Measurements from ENCODE around the gene AHSG.
"Not testable (repeated sequence)": the region's sequence is repeated elsewhere in the genome, so short reads cannot be mapped to it uniquely, and the experiment has no call there.

AHSG gene, protein sequence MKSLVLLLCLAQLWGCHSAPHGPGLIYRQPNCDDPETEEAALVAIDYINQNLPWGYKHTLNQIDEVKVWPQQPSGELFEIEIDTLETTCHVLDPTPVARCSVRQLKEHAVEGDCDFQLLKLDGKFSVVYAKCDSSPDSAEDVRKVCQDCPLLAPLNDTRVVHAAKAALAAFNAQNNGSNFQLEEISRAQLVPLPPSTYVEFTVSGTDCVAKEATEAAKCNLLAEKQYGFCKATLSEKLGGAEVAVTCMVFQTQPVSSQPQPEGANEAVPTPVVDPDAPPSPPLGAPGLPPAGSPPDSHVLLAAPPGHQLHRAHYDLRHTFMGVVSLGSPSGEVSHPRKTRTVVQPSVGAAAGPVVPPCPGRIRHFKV
- 0 to 0.13 (median 0) reads per million in 9 experiments for total RNA-seq

DNA sequence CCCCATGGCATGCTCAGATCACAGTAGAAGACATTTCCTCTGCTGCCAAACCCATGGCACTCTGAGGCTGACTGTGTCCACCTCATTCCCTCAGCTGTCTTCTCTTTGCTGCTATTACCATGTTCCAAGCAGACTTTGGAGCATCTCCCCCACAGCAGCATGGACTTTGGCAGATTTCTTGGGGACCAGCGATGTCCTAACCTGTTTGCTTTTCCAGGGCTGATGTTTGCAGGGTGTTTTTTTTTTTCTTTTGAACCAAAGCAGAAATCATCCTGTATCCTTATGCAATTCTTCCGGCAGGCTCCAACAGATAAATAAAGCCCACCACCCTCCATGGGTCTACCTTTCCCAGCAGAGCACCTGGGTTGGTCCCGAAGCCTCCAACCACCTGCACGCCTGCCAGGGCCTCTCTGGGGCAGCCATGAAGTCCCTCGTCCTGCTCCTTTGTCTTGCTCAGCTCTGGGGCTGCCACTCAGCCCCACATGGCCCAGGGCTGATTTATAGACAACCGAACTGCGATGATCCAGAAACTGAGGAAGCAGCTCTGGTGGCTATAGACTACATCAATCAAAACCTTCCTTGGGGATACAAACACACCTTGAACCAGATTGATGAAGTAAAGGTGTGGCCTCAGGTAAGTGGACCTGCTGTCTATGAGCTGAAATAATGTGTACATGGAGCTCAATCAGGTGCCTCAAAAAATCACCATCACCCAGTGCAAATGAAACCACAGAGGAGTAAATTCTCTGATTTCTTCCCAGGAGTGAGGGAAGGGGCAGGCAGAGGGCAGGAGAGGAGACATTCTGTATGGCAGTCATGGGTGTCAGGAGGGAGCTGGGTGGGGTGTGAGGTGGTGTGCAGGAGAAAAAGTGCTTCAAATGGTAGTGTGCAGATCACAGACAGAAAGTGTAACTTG lies at the start of gene AHSG:
AHSG (plus strand) TSS at position 340 of the 916 bp plus-strand sequence; CDS start at position 422, 82 bp downstream.
- DNase-seq (no peak), ATAC-seq (replicated peaks) (no peak)
- no peaks in the 10 kb centered on the region for H3K36me3 Mint-ChIP-seq (ENCODE audit: insufficient read depth)
- peaks cover 33 to 36% of the 10 kb centered on the region in 2 donors for H3K27me3 Mint-ChIP-seq
- H3K4me1 Mint-ChIP-seq (ENCODE audit: low read depth in 2 of 2) = peaks cover 13 to 16% of the 10 kb centered on the region in 2 donors
- H3K4me3 Mint-ChIP-seq = no peak within 1 kb of the TSS
- H3K27ac Mint-ChIP-seq = no peak within 1 kb of the TSS
- no peaks in the 10 kb centered on the region for H3K9me3 Mint-ChIP-seq

DNA sequence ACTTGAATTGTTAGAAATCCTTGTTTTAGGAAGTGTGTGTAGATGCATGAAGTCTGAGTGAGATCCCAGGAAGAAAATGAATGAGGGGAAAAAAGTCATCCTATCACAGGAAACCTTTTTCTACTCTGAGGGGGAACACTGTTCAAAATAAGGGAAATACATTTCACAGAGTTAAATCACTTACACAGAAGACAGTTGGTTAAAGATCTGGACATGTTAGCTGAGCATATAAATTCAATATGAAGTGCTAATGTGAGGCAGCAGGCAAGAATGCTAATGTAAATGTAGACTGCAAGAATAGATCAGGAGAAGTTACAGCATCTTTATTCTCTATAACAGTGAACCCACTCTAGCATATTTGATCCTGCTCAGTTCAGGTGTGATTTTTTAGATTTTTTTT lies 48.3 kb upstream of the AHSG start:
- DNase-seq (no peak), ATAC-seq (replicated peaks) (no peak)
- Mint-ChIP-seq H3K27ac (peak overlapping the region in 1 of 2 donors; percentile 85), H3K36me3 (ENCODE audit: insufficient read depth) (peaks cover 21% of the 10 kb centered on the region), H3K27me3 (no peaks in the 10 kb centered on the region), H3K4me3 (peak overlapping the region in 1 of 2 donors; percentile 2), H3K4me1 (ENCODE audit: low read depth in 2 of 2) (peaks cover 23 to 60% of the 10 kb centered on the region in 2 donors), H3K9me3 (no peaks in the 10 kb centered on the region)

DNA sequence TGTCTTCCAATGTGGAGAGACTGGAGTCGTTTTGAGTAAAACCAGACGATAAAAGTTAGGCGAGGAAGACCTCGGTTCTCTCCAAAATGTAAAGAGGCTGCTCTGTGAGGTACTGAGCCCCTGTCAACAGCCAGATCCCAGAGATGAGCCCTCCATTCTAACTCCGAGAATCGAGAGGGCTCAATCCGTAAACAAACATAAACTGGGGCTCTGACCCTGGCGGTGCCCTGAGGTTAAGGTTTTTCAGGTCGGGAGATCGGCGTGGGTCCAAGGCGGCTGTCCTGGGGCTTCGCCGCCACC lies 46.1 kb upstream of the AHSG start:
- H3K27ac Mint-ChIP-seq = peak overlapping the region; percentile 94
- peaks cover 30 to 58% of the 10 kb centered on the region in 2 donors for H3K4me1 Mint-ChIP-seq (ENCODE audit: low read depth in 2 of 2)
- ATAC-seq (replicated peaks) = no peak
- no peaks in the 10 kb centered on the region for H3K9me3 Mint-ChIP-seq
- H3K36me3 Mint-ChIP-seq (ENCODE audit: insufficient read depth) = peaks cover 32% of the 10 kb centered on the region
- H3K4me3 Mint-ChIP-seq = peak overlapping the region; percentile 90 to 91
- H3K27me3 Mint-ChIP-seq = no peaks in the 10 kb centered on the region
- DNase-seq = no peak

DNA sequence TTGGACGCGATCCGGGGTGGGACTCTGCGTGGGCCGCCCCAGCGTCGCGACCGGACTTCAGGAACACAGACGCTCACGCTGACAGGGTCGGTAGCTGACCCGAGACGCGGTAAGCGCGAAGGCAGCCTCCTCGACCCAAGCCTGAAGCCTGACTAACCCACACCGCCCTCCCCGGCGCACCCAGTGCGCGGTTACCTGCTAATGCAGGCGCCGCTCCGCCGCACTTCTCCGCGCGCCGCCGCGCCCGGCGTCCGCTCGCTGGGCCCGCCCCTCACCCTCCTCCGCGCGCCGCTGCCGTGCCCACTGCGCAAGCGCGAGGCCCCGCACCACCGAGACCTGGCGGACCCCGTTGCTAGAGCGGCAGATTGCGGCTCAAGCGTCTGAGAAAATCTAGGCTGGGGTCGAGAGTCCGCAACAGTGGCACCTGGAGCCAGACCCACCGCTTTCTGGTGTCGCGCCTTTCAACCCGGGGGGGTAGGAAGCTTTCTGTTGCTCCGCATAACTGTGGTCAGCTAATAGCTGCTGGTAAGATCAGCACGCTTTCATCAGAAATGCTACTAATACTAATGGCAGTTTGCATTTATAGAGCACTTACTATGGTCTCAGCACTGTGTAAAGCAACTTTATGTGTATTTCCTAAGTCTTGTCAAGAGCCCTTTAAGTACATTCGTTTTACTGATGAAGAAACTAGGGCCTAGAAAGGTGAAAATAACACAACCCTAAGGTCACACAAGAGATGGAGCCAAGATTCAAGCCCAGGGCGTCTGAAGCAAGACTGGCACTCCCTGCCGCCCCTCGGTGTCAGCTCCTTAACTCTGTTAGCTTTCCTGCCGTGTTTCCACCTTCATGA lies 45.6 kb upstream of the AHSG start, which contains the start of gene TBCCD1:
TBCCD1 (minus strand) TSS at position 268 of the 850 bp plus-strand sequence. CDS start 3,010 bp downstream, outside the sequence.
- peaks cover 29 to 56% of the 10 kb centered on the region in 2 donors for H3K4me1 Mint-ChIP-seq (ENCODE audit: low read depth in 2 of 2)
- DNase-seq = peak; percentile 94 to 99 (median 98)
- H3K4me3 Mint-ChIP-seq = peak within 1 kb of the TSS; percentile 90 to 91
- H3K9me3 Mint-ChIP-seq = no peaks in the 10 kb centered on the region
- peak; percentile 64 for ATAC-seq (replicated peaks)
- H3K27me3 Mint-ChIP-seq = no peaks in the 10 kb centered on the region
- peaks cover 30% of the 10 kb centered on the region for H3K36me3 Mint-ChIP-seq (ENCODE audit: insufficient read depth)
- peak within 1 kb of the TSS; percentile 94 for H3K27ac Mint-ChIP-seq

DNA sequence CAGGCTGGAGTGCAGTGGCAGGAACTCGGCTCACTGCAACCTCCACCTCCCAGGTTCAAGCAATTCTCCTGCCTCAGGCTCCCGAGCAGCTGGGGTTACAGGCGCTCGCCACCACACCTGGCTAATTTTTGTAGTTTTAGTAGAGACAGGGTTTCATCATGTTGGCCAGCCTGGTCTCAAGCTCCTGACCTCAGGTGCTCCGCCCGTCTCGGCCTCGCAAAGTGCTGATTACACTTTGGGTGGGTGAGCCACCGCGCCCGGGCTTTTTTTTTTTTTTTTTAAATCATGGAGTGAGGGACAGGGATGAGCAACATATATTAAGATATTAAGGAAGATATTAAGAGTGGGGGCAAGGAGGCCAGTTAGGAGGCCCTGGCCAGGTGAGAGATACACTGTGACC lies 43.5 kb upstream of the AHSG start:
- ATAC-seq (replicated peaks); DNase-seq; H3K27me3 Mint-ChIP-seq; H3K9me3 Mint-ChIP-seq: not testable (repeated sequence)
- peaks cover 51% of the 10 kb centered on the region for H3K36me3 Mint-ChIP-seq (ENCODE audit: insufficient read depth)
- H3K4me1 Mint-ChIP-seq (ENCODE audit: low read depth in 2 of 2) = peaks cover 28 to 42% of the 10 kb centered on the region in 2 donors
- H3K4me3 Mint-ChIP-seq = peak overlapping the region; percentile 90 to 96
- peak overlapping the region; percentile 98 to 99 for H3K27ac Mint-ChIP-seq

DNA sequence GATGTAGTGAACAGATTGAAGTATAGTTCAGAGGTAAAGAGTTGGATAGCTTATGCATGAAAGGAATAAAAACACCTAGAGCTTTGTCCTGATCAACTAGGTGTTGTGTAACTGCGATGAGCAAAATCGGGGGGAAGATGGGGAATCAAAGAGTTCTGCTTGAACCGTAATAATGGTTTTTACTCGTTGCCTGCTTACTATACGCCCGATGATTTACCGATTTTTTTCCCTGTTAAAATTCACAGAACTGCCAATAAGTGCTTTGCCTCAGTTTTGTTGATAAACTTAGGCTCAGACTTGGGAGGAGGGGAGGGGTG lies 43.1 kb upstream of the AHSG start:
- Mint-ChIP-seq H3K27ac (peak overlapping the region; percentile 98 to 99), H3K4me1 (ENCODE audit: low read depth in 2 of 2) (peaks cover 24 to 42% of the 10 kb centered on the region in 2 donors), H3K27me3 (no peaks in the 10 kb centered on the region), H3K36me3 (ENCODE audit: insufficient read depth) (peaks cover 55% of the 10 kb centered on the region), H3K4me3 (peak overlapping the region; percentile 90 to 96), H3K9me3 (no peaks in the 10 kb centered on the region)
- ATAC-seq (replicated peaks) = no peak
- no peak for DNase-seq

DNA sequence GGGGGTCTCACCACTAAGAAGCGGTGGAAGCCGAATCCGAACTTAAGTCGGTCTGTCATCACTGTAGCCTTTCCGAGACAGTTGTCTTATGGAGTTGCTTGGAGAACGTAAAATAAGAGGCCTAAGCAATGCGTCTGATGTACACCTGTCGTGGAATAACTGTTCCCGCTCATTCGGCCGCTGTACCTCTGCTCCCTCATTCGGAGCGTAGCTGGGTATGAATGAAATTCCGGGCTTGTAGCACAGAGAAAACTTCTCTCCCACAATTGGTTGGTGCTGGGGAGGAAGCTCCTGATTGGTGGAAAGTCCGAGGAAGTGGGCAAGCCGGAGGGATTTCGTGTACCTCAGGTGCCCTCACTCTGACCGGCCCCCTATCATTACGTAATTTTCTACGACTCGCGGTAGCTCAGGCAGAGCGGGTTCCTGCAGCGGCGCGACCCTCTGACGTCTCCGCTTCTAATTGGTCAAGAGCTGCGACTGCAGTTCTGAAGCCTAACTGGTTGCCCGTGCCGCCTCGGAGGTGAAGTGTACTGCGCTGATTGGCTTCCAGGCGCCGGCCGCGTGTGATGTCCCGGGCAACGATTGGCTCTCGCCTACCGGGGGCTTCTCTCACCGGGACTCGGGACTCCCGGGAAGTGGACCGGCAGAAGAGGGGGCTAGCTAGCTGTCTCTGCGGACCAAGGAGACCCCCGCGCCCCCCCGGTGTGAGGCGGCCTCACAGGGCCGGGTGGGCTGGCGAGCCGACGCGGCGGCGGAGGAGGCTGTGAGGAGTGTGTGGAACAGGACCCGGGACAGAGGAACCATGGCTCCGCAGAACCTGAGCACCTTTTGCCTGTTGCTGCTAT lies 42.5 kb upstream of the AHSG start, which contains the start of gene DNAJB11:
DNAJB11 (plus strand) TSS at position 625 of the 845 bp plus-strand sequence; CDS start at position 803, 178 bp downstream.
- DNase-seq (peak; percentile 95 to 97 (median 95)), ATAC-seq (replicated peaks) (peak; percentile 81)
- peaks cover 24 to 42% of the 10 kb centered on the region in 2 donors for H3K4me1 Mint-ChIP-seq (ENCODE audit: low read depth in 2 of 2)
- no peaks in the 10 kb centered on the region for H3K9me3 Mint-ChIP-seq
- peak within 1 kb of the TSS; percentile 90 to 96 for H3K4me3 Mint-ChIP-seq
- peaks cover 57% of the 10 kb centered on the region for H3K36me3 Mint-ChIP-seq (ENCODE audit: insufficient read depth)
- H3K27ac Mint-ChIP-seq = peak within 1 kb of the TSS; percentile 98 to 99
- H3K27me3 Mint-ChIP-seq = no peaks in the 10 kb centered on the region

DNA sequence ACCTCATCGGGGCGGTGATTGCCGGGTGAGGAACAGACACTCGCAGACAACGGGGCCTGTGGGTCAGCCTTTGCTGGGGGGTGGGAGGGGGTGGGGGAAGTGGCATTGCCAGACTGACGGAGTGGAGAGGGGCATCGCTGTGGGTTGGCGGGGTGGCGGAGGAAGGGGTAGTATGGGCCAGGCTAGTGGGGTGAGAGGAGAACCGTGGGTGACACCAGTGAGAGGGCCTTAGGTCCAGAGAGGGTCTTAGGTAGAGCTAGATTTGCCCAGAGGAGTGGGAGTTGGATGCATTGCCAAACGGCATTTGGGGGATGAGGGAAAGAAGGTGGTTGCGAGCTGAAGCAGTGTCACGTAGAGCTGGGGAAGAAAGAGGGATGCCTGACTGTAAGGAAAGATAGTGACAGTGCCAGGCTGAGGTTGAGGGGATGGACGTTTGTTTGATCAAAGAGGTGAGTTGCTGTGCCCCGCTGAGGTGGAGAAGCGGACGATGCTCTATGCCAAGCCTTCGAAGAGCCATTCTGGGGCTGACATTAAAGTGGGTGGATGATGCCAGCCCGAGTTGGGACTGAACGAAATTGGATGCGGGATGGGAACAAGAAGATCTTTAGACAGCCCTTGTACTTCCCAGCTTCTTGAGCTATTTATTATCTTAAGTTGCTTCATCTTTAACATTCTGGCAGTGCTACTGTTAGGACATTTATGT lies 41.8 kb upstream of the AHSG start:
- no peak for DNase-seq
- no peaks in the 10 kb centered on the region for H3K9me3 Mint-ChIP-seq
- no peaks in the 10 kb centered on the region for H3K27me3 Mint-ChIP-seq
- H3K4me3 Mint-ChIP-seq = peak overlapping the region; percentile 90 to 96
- H3K36me3 Mint-ChIP-seq (ENCODE audit: insufficient read depth) = peaks cover 64% of the 10 kb centered on the region
- H3K4me1 Mint-ChIP-seq (ENCODE audit: low read depth in 2 of 2) = peaks cover 24 to 41% of the 10 kb centered on the region in 2 donors
- H3K27ac Mint-ChIP-seq = peak overlapping the region; percentile 98 to 99
- no peak for ATAC-seq (replicated peaks)

DNA sequence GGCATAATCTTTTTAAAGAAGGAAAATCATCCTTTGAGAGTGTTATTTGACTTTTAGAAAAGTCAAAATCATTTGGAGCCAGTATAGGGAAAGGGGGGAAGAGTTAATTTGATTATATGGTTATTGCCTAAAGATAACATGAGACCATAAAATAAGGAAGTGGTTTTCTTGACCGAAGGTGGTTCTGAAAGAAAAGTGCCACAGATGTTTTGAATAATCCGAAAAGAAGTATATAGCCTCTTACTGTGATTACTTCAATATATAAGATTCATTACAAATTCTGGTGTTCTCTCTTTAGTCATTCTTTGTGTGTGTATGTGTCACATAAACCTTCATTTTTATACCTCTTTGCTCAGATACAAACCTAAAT lies 41.2 kb upstream of the AHSG start:
- H3K27ac Mint-ChIP-seq = peak overlapping the region; percentile 98 to 99
- H3K36me3 Mint-ChIP-seq (ENCODE audit: insufficient read depth) = peaks cover 65% of the 10 kb centered on the region
- ATAC-seq (replicated peaks) (no peak), DNase-seq (no peak)
- peaks cover 20 to 36% of the 10 kb centered on the region in 2 donors for H3K4me1 Mint-ChIP-seq (ENCODE audit: low read depth in 2 of 2)
- H3K27me3 Mint-ChIP-seq = no peaks in the 10 kb centered on the region
- H3K4me3 Mint-ChIP-seq = peak overlapping the region; percentile 90 to 96
- no peaks in the 10 kb centered on the region for H3K9me3 Mint-ChIP-seq

DNA sequence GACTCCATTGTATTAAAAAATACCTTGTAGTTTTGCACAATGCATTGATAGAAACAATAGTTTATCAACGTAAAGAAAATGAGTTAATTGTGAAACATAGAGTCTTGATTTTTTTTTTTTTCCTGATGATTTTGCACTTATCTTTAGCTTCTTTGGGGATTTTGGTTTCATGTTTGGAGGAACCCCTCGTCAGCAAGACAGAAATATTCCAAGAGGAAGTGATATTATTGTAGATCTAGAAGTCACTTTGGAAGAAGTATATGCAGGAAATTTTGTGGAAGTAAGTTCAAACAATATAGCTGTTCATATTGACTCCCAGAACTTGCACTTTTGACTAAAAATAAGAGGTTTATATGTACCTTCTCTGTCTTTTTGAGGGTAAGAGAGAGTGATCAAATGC lies 35.3 kb upstream of the AHSG start:
- H3K27me3 Mint-ChIP-seq = no peaks in the 10 kb centered on the region
- ATAC-seq (replicated peaks) (no peak), DNase-seq (no peak)
- no peak overlapping the region for H3K4me3 Mint-ChIP-seq
- H3K36me3 Mint-ChIP-seq (ENCODE audit: insufficient read depth) = peaks cover 93% of the 10 kb centered on the region
- no peaks in the 10 kb centered on the region for H3K9me3 Mint-ChIP-seq
- peaks cover 5 to 17% of the 10 kb centered on the region in 2 donors for H3K4me1 Mint-ChIP-seq (ENCODE audit: low read depth in 2 of 2)
- no peak overlapping the region for H3K27ac Mint-ChIP-seq

DNA sequence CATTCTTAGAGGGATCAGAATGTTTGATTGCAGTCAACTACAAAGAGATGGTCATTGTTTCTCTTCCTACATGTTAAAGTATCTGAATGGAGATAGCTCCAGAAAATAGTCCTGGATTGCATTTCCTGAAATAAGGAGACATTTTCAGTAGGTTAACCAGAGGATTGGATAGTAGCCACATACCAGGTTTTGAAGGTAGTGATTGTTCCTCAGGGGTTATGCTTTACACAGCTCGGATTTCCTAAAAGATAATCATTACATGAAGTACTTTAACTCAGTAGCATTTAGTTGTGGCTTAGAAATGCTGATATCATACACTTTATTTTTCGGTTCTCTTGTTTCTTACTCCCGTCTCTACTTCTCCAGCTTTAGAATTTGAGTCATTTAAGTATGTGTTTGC lies 32.1 kb upstream of the AHSG start:
- no peak for ATAC-seq (replicated peaks)
- peaks cover 95% of the 10 kb centered on the region for H3K36me3 Mint-ChIP-seq (ENCODE audit: insufficient read depth)
- no peak overlapping the region for H3K27ac Mint-ChIP-seq
- peaks cover 2 to 7% of the 10 kb centered on the region in 2 donors for H3K4me1 Mint-ChIP-seq (ENCODE audit: low read depth in 2 of 2)
- H3K9me3 Mint-ChIP-seq = no peaks in the 10 kb centered on the region
- DNase-seq = no peak
- no peaks in the 10 kb centered on the region for H3K27me3 Mint-ChIP-seq
- H3K4me3 Mint-ChIP-seq = no peak overlapping the region

DNA sequence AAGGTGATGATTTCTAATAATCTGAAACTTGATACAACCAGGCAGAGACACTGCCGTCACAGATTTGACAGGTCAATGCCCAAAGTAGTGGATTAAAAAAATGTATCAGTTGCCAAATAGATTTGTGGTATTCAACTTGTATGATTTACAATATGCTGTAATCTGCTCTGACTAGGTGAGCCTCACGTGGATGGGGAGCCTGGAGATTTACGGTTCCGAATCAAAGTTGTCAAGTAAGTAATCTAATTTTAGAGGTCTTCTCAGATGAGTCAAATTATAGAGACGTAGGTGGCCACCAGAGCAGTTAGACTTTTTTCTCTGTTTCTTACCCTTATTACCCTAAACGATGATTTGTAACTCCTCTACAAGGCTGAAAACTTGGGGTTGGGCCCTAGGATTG lies 30.3 kb upstream of the AHSG start:
- H3K4me1 Mint-ChIP-seq (ENCODE audit: low read depth in 2 of 2) = peaks cover 2 to 7% of the 10 kb centered on the region in 2 donors
- no peaks in the 10 kb centered on the region for H3K9me3 Mint-ChIP-seq

More for the DNA sequence above, 30.3 kb upstream of the AHSG start:
- peaks cover 86% of the 10 kb centered on the region for H3K36me3 Mint-ChIP-seq (ENCODE audit: insufficient read depth)
- no peak for ATAC-seq (replicated peaks)
- no peak for DNase-seq
- no peaks in the 10 kb centered on the region for H3K27me3 Mint-ChIP-seq
- no peak overlapping the region for H3K4me3 Mint-ChIP-seq
- no peak overlapping the region for H3K27ac Mint-ChIP-seq

Measured in effector memory CD8-positive, alpha-beta T cell (primary cell).